Trophoblast cell (in vitro differentiated cells and primary cell): ENCODE measurements around the gene B3GNT5.

Experiments used
- DNase-seq, 2 donors: peaks; one replicate each; pipeline ENCODE4 v3.0.0-alpha.2; 2016
- H2AFZ ChIP-seq: 2 replicates; pipeline ENCODE4 v1.6.1; 2013; ENCODE audit warnings: low read length, moderate library complexity, mild to moderate bottlenecking; ENCODE audit not compliant: insufficient read depth, poor library complexity
- H2AK5ac ChIP-seq: 2 replicates; pipeline ENCODE4 v1.6.1; 2013; ENCODE audit warnings: mild to moderate bottlenecking, low read length
- H2BK120ac ChIP-seq: 2 replicates; pipeline ENCODE4 v1.6.1; 2013; ENCODE audit warnings: low read length, mild to moderate bottlenecking, moderate library complexity; ENCODE audit not compliant: insufficient read depth, poor library complexity
- H2BK12ac ChIP-seq: 2 replicates; pipeline ENCODE4 v1.6.1; 2013; ENCODE audit warnings: mild to moderate bottlenecking, low read length, moderate library complexity
- H2BK5ac ChIP-seq: 2 replicates; pipeline ENCODE4 v1.6.1; 2013; ENCODE audit warnings: low read length, low read depth, moderate library complexity, mild to moderate bottlenecking; ENCODE audit not compliant: poor library complexity
- H3K14ac ChIP-seq: 2 replicates; pipeline ENCODE4 v1.6.1; 2013; ENCODE audit warnings: mild to moderate bottlenecking, low read length
- H3K18ac ChIP-seq: 2 replicates; pipeline ENCODE4 v1.6.1; 2013; ENCODE audit warnings: mild to moderate bottlenecking, low read length
- H3K23ac ChIP-seq: 2 replicates; pipeline ENCODE4 v1.6.1; 2013; ENCODE audit warnings: low read length
- H3K27ac ChIP-seq: 2 replicates; pipeline ENCODE4 v1.5.1; 2013; ENCODE audit warnings: low read depth, mild to moderate bottlenecking, inconsistent platforms, low read length, moderate library complexity
- H3K27me3 ChIP-seq: 2 replicates; pipeline ENCODE4 v1.6.1; 2013; ENCODE audit warnings: inconsistent platforms, mild to moderate bottlenecking, low read length, moderate library complexity; ENCODE audit not compliant: insufficient read depth
- H3K36me3 ChIP-seq, 2 experiments: 1 replicate in 1 of 2; 2 replicates in 1 of 2; pipeline ENCODE4 v1.6.1; 2013; ENCODE audit warnings: low read length in 2 of 2, mild to moderate bottlenecking in 2 of 2, moderate library complexity in 1 of 2; ENCODE audit not compliant: insufficient read depth in 2 of 2, control insufficient read depth in 1 of 2
- H3K4ac ChIP-seq: 2 replicates; pipeline ENCODE4 v1.6.1; 2013; ENCODE audit warnings: low read depth, mild to moderate bottlenecking, low read length, moderate library complexity
- H3K4me1 ChIP-seq, 2 experiments: 1 replicate in 1 of 2; 2 replicates in 1 of 2; pipeline ENCODE4 v1.6.1; 2013; ENCODE audit warnings: low read length in 2 of 2, mild to moderate bottlenecking in 2 of 2, moderate library complexity in 1 of 2; ENCODE audit not compliant: insufficient read depth in 2 of 2, control insufficient read depth in 1 of 2
- H3K4me2 ChIP-seq: 2 replicates; pipeline ENCODE4 v1.6.1; 2013; ENCODE audit warnings: inconsistent platforms, mild to moderate bottlenecking, low read length, moderate library complexity
- H3K4me3 ChIP-seq: 2 replicates; pipeline ENCODE4 v1.5.1; 2013; ENCODE audit warnings: mild to moderate bottlenecking, low read depth, low read length, inconsistent platforms
- H3K79me1 ChIP-seq: one replicate; pipeline ENCODE4 v1.6.1; 2013; ENCODE audit warnings: low read length
- H3K79me2 ChIP-seq: 2 replicates; pipeline ENCODE4 v1.6.1; 2013; ENCODE audit warnings: low read length, mild to moderate bottlenecking; ENCODE audit not compliant: control insufficient read depth, insufficient read depth, poor library complexity
- H3K9ac ChIP-seq: 2 replicates; pipeline ENCODE4 v1.6.1; 2013; ENCODE audit warnings: mild to moderate bottlenecking, low read length
- H3K9me3 ChIP-seq: 2 replicates; pipeline ENCODE4 v1.6.1; 2013; ENCODE audit warnings: low read depth, mild to moderate bottlenecking, control low read depth, inconsistent platforms, low read length; ENCODE audit not compliant: insufficient read depth
- H4K12ac ChIP-seq: 2 replicates; pipeline ENCODE4 v1.6.1; 2013; ENCODE audit warnings: low read depth, mild to moderate bottlenecking, low read length, moderate library complexity
- H4K8ac ChIP-seq: 2 replicates; pipeline ENCODE4 v1.6.1; 2013; ENCODE audit warnings: low read depth, mild to moderate bottlenecking, low read length, moderate library complexity
- H4K91ac ChIP-seq: one replicate; pipeline ENCODE4 v1.6.1; 2013; ENCODE audit warnings: low read depth, mild to moderate bottlenecking, low read length, moderate library complexity
- WGBS: extraction: QIAGEN DNeasy Blood & Tissue Kit; methylation state at CpG from one replicate; pipeline ENCODE4 v1.1.7; 2013; ENCODE audit warnings: missing lambda C conversion rate; ENCODE audit not compliant: insufficient read length, insufficient coverage; ENCODE audit errors: extremely low coverage; 5-methylcytosine and 5-hydroxymethylcytosine counted together

The B3GNT5 gene

GRCh38 chr3:183224180-183224970 lies 28.7 kb upstream of the B3GNT5 start:
- H4K91ac ChIP-seq, result no peak overlapping the region
- WGBS, result no CpG with 5 or more reads among the region's 11 CpGs
- H2BK12ac ChIP-seq, result no peak overlapping the region
- no peak overlapping the region for H4K12ac ChIP-seq
- H2BK120ac ChIP-seq, result no peak overlapping the region
- H3K14ac ChIP-seq, result no peak overlapping the region
- H2AFZ ChIP-seq, result no peak overlapping the region
- no peaks in the 10 kb centered on the region for H3K79me2 ChIP-seq
- no peak overlapping the region for H3K23ac ChIP-seq
- H3K4me2 ChIP-seq, result no peak overlapping the region
- H3K9me3 ChIP-seq, result no peaks in the 10 kb centered on the region
- H3K18ac ChIP-seq, result no peak overlapping the region
- no peaks in the 10 kb centered on the region for H3K4me1 ChIP-seq
- H2AK5ac ChIP-seq, result no peak overlapping the region
- no peaks in the 10 kb centered on the region for H3K36me3 ChIP-seq
- H4K8ac ChIP-seq, result no peak overlapping the region
- no peaks in the 10 kb centered on the region for H3K79me1 ChIP-seq
- H3K4me3 ChIP-seq, result no peak overlapping the region
- no peak overlapping the region for H3K27ac ChIP-seq
- H3K4ac ChIP-seq, result no peak overlapping the region
- no peak overlapping the region for H2BK5ac ChIP-seq
- H3K9ac ChIP-seq, result no peak overlapping the region
- H3K27me3 ChIP-seq, result no peaks in the 10 kb centered on the region
- DNase-seq, result no peak

DNA sequence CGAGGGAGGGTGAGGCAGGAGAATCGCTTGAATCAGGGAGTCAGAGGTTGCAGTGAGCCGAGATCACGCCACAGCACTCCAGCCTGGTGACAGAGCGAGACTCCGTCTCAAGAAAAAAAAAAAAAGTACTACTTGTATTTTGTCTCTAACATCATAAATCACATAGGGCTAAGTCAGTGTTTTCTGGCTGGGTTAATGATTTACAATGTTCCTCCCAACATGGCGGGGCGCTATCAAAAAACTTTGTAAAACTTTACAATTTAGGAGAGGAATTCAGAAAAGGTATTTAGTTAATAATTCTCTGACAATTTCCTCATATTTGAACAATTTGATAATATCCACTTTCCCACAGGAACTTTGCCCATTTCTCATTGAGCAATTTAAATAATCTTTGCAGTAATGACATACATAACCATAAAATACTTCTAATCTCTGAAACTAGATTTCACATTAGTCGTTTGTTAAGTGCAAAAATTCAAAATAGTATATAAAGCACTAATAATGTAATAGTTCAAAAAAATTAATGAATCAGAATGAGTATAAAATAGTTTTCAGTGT lies 26.6 kb upstream of the B3GNT5 start:
- H3K4me1 ChIP-seq, result no peaks in the 10 kb centered on the region
- no peaks in the 10 kb centered on the region for H3K79me2 ChIP-seq
- H3K9ac ChIP-seq, result no peak overlapping the region
- H2BK12ac ChIP-seq, result no peak overlapping the region
- no CpG with 5 or more reads among the region's 9 CpGs for WGBS
- no peak overlapping the region for H4K8ac ChIP-seq
- H4K12ac ChIP-seq, result no peak overlapping the region
- no peaks in the 10 kb centered on the region for H3K9me3 ChIP-seq
- H3K14ac ChIP-seq, result no peak overlapping the region
- no peak overlapping the region for H3K4ac ChIP-seq
- H4K91ac ChIP-seq, result no peak overlapping the region
- H2BK120ac ChIP-seq, result no peak overlapping the region
- no peak overlapping the region for H2AK5ac ChIP-seq
- H3K27ac ChIP-seq, result no peak overlapping the region
- no peaks in the 10 kb centered on the region for H3K36me3 ChIP-seq
- H3K18ac ChIP-seq, result no peak overlapping the region
- no peak overlapping the region for H3K4me2 ChIP-seq
- DNase-seq, result no peak
- H2AFZ ChIP-seq, result no peak overlapping the region
- H3K23ac ChIP-seq, result no peak overlapping the region
- no peak overlapping the region for H2BK5ac ChIP-seq
- H3K79me1 ChIP-seq, result no peaks in the 10 kb centered on the region
- H3K27me3 ChIP-seq, result no peaks in the 10 kb centered on the region
- no peak overlapping the region for H3K4me3 ChIP-seq

- H2BK5ac ChIP-seq, result no peak overlapping the region
- no peaks in the 10 kb centered on the region for H3K9me3 ChIP-seq
- no peak overlapping the region for H3K4ac ChIP-seq
- H3K36me3 ChIP-seq, result no peaks in the 10 kb centered on the region
- WGBS, result no CpG with 5 or more reads among the region's 4 CpGs
- no peak overlapping the region for H2BK12ac ChIP-seq
- H3K27ac ChIP-seq, result no peak overlapping the region
- no peak overlapping the region for H3K23ac ChIP-seq
- no peak overlapping the region for H3K4me2 ChIP-seq
- H2AK5ac ChIP-seq, result no peak overlapping the region
- no peak overlapping the region for H3K18ac ChIP-seq
- DNase-seq, result no peak
- H3K4me1 ChIP-seq, result no peaks in the 10 kb centered on the region
- no peaks in the 10 kb centered on the region for H3K79me2 ChIP-seq
- H3K27me3 ChIP-seq, result no peaks in the 10 kb centered on the region
- no peak overlapping the region for H3K4me3 ChIP-seq
- H4K12ac ChIP-seq, result no peak overlapping the region
- H3K79me1 ChIP-seq, result no peaks in the 10 kb centered on the region
- no peak overlapping the region for H2AFZ ChIP-seq
- no peak overlapping the region for H2BK120ac ChIP-seq
- no peak overlapping the region for H4K8ac ChIP-seq
- H4K91ac ChIP-seq, result no peak overlapping the region
- H3K14ac ChIP-seq, result no peak overlapping the region
- no peak overlapping the region for H3K9ac ChIP-seq
These were observed 25.5 kb upstream of the B3GNT5 start for GRCh38 chr3:183227586-183227985.

- H3K14ac ChIP-seq, result no peak overlapping the region
- no peaks in the 10 kb centered on the region for H3K79me2 ChIP-seq
- no CpG with 5 or more reads among the region's 1 CpG for WGBS
- no peak for DNase-seq
- no peak overlapping the region for H2BK5ac ChIP-seq
- H3K27ac ChIP-seq, result no peak overlapping the region
- no peak overlapping the region for H3K4me3 ChIP-seq
- H3K9ac ChIP-seq, result no peak overlapping the region
- no peak overlapping the region for H3K18ac ChIP-seq
- no peak overlapping the region for H3K4ac ChIP-seq
- H4K91ac ChIP-seq, result no peak overlapping the region
- no peak overlapping the region for H4K12ac ChIP-seq
- no peaks in the 10 kb centered on the region for H3K79me1 ChIP-seq
- H3K27me3 ChIP-seq, result no peaks in the 10 kb centered on the region
- H3K36me3 ChIP-seq, result no peaks in the 10 kb centered on the region
- H3K23ac ChIP-seq, result no peak overlapping the region
- no peak overlapping the region for H2AFZ ChIP-seq
- H2BK120ac ChIP-seq, result no peak overlapping the region
- H2BK12ac ChIP-seq, result no peak overlapping the region
- no peak overlapping the region for H3K4me2 ChIP-seq
- H4K8ac ChIP-seq, result no peak overlapping the region
- no peaks in the 10 kb centered on the region for H3K4me1 ChIP-seq
- H3K9me3 ChIP-seq, result no peaks in the 10 kb centered on the region
- no peak overlapping the region for H2AK5ac ChIP-seq
These were observed 23.9 kb upstream of the B3GNT5 start for GRCh38 chr3:183229178-183229577.
